HG02885 (cell line): Measurements from ENCODE around the gene ILKAP.

ENCODE experiments used
- ATAC-seq: cut with Tn5 transposase; IDR thresholded peaks from one replicate; pipeline ENCODE4 v1.9.1; 2021; ENCODE audit warnings: mild to moderate bottlenecking; ENCODE audit not compliant: unreplicated experiment, poor library complexity

Gene ILKAP

GRCh38 chr2:238203094-238203972 is at the start of gene ILKAP:
Gene ILKAP, minus strand, starts transcription at chr2:238203695. Its CDS starts 142 bp downstream, at chr2:238203553.
- peak; percentile 94 for ATAC-seq

- ATAC-seq = no peak
Measured at GRCh38 chr2:238252766-238253630, 49.5 kb upstream of the ILKAP start.

GRCh38 chr2:238251986-238252385 is 48.5 kb upstream of the ILKAP start:
- ATAC-seq = no peak

- ATAC-seq = no peak
Measured at GRCh38 chr2:238251331-238251730, 47.8 kb upstream of the ILKAP start.

- no peak for ATAC-seq
Measured at GRCh38 chr2:238250896-238251295, 47.4 kb upstream of the ILKAP start.

- ATAC-seq = no peak
Measured at GRCh38 chr2:238247841-238248453, 44.5 kb upstream of the ILKAP start.

- no peak for ATAC-seq
Measured at GRCh38 chr2:238247002-238247822, 43.7 kb upstream of the ILKAP start.

GRCh38 chr2:238244151-238244550 is 40.7 kb upstream of the ILKAP start:
- ATAC-seq = no peak

GRCh38 chr2:238243496-238244076 is 40.1 kb upstream of the ILKAP start:
- ATAC-seq = no peak

- no peak for ATAC-seq
Measured at GRCh38 chr2:238242731-238243495, 39.4 kb upstream of the ILKAP start.

- no peak for ATAC-seq
Measured at GRCh38 chr2:238241970-238242369, 38.5 kb upstream of the ILKAP start.

- ATAC-seq = no peak
Measured at GRCh38 chr2:238240757-238241711, 37.5 kb upstream of the ILKAP start.

GRCh38 chr2:238239863-238240756 is 36.6 kb upstream of the ILKAP start, which contains the start of gene HES6:
Gene HES6, minus strand, starts transcription at chr2:238240038. Its CDS starts 133 bp downstream, at chr2:238239905.
- ATAC-seq = peak; percentile 83

GRCh38 chr2:238239543-238239862 is 36.0 kb upstream of the ILKAP start:
- ATAC-seq = peak; percentile 2

GRCh38 chr2:238238766-238239542 is 35.5 kb upstream of the ILKAP start:
- ATAC-seq = no peak

GRCh38 chr2:238238311-238238765 is 34.8 kb upstream of the ILKAP start:
- no peak for ATAC-seq
